DMS153 (cell line): Measurements from ENCODE around the gene HDAC2.
"Not testable (repeated sequence)": the region's sequence is repeated elsewhere in the genome, so short reads cannot be mapped to it uniquely, and the experiment has no call there.

Source experiments
- DNase-seq: peaks from one replicate; lab custom pipeline; 2025; lab: John Stamatoyannopoulos, UW

The HDAC2 gene

DNA sequence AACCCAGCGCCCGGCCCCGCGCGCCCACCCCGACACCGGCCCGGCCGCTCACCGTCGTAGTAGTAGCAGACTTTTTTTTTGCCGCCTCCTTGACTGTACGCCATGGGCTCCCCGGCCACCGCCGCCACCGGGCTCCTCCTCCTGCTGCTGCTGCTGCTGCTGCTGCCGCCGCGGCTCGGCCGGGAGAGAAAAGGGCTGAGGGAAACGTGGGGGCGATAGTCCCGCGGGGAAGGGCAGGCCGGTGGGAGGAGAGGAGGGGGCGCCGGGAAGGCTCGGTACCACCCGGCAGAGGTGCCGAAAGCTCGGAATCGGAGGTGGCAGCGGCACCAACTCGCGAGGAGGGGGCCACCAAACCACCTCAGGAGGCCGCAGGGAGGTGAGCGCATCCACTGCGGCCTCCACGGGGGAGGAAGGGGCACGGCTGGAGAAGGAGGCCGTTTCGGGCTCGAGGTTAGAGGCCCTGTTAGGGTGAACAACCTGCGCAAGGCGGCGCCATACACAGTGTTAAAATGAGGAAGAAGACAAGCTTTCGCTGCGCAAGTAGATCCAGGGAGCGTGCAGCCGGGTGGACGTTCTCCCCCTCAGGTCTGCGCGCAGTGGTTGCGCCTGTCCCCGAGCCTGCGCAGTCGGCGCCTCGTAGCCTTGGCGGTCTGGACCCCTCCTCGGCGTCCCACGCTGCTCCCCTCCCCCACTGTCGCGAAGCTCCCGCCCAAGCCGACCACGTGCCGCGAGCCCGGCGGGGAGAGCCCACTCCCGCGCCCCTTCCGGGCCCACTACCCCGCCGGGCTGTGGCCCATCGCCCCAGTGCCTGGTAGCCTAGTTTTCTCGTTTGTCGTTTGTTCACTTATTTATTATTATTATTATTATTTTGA lies at the start of gene HDAC2:
TSS of gene HDAC2 (minus strand) at position 344 of the 872 bp plus-strand sequence. CDS start at position 104, 240 bp downstream.
- DNase-seq: peak; percentile 78

DNA sequence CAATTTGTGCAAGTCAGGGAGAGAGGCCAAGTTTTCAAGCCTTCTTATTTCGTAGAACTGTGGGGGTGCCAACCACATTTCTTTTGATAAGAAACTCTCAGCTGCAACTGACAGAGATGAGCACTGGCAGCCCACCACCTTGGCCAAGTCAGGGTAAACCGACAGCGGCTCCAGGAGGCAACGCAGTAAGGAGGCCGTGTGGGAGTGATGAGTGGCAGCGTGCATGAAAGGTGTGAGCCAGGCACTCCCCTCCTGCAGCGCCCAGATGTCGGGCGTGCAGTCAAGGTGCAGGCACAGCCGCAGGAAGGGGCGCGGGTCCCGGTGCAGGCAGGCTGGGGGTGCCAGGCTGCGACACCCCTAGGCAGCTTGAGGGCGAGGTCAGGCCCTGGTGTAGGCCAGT lies 49.2 kb upstream of the HDAC2 start:
- DNase-seq: no peak

DNA sequence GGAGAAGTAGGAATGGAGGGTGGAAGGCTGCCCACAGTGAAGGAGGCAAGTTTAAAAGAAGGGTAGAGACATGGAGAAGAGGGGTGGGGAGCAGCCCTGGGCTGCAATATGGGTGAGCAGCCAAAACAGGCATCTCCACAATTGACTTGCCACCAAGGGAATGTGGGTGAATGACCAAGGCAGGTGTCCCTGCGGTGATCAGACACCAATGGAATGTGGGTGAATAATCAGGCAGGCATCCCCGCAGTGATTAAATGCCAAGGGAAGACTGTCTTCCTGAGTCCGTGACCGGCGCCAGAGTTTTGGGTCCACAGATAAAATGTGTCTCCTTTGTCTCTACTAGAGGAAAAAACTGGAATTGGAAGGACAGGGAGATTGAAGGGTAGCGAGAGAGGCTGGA lies 46.2 kb upstream of the HDAC2 start:
- DNase-seq: not testable (repeated sequence)

- DNase-seq: not testable (repeated sequence)
These were observed 43.2 kb upstream of the HDAC2 start for GRCh38 chr6:114014106-114014505.

DNA sequence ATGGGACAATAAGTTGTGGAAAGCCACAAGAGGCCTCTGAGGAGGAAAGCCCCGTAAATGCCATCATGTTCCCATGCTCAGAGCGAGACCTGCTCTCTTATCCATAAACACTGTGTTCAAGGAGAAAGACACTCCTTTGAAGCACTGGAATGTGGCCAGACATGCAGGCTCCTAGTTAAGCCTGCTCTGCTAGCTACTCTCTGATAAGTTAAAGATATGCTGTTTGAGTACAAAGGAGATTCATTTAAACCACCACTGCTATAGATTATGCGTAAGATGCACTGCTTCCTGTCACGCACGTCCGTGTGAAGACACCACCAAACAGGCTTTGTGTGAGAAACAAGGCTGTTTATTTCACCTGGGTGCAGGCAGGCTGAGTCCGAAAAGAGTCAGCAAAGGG lies 40.5 kb upstream of the HDAC2 start:
- DNase-seq: not testable (repeated sequence)

DNA sequence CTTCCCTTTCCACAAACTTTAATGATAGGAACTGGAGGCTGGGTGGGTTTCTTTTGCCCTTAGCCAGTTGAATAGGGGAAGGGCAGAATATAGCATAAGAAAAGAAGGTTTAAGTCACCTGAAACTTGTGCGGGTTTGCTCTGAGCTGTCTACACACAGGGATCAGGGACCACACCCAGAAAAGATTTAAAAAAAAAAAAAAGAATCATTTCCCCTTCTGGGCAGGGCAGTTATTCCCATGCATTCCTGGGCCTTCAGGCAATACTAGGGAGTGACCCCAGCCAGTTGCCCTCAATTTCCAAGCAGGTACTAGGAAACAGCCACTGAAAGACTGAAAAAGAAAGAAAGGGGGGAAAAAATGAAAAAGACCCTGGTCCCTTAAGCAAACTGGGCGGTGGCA lies 39.6 kb upstream of the HDAC2 start:
- no peak for DNase-seq

DNA sequence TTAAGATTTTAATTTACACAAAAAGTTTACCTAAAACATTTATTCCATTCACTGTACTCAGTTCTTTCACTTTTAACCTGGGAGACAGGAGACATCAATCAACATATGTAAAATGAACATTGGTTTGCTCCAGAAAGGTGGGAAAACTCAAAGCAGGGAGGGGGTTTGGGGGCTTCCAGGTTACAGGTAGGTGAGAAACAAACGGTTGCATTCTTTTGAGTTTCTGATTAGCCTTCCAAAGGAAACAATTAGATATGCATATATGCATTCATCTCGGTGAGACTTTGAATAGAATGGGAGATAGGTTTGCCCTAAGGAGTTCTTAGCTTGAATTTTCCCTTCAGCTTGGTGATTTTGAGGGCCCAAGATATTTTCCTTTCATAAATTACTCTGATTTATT lies 38.2 kb upstream of the HDAC2 start:
- no peak for DNase-seq

DNA sequence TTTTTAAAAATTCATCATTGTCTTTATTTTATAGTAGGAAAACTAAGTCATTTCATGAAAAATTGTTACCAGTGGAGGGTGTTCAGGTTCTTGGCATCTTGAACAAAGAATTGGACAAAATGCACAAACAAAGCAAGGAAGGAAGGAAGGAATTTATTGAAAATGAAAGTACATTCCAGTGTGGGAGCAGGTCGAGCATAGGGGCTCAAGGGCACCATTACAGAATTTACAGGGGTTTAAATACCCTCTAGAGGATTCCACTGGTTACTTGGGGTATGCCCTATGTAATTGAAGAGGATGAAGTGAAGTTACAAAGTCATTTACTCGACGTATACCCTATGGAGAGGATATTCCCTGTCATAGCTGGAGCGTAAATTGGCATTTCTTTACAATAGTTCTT lies 37.4 kb upstream of the HDAC2 start:
- no peak for DNase-seq

GRCh38 chr6:114007516-114007915 lies 36.6 kb upstream of the HDAC2 start:
- peak; percentile 8 for DNase-seq

DNA sequence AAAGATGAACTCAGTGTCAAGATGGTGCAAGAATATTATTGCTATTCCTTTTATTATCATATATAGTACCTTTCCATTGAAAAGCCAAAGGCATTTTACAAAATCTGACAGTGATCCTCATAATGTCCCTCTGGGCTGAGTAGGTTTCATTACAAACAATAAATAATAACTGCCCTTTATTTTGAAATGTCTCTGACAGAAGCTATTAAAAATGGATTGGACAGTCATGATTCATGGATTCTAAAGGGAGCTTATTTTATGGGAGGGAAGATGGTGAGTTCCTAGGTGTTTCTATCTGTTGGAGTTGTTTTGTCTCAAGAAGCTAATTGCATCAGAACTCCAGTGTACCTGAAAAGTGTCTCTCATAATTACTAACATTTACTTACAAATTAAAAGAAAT lies 30.4 kb upstream of the HDAC2 start:
- DNase-seq: no peak

DNA sequence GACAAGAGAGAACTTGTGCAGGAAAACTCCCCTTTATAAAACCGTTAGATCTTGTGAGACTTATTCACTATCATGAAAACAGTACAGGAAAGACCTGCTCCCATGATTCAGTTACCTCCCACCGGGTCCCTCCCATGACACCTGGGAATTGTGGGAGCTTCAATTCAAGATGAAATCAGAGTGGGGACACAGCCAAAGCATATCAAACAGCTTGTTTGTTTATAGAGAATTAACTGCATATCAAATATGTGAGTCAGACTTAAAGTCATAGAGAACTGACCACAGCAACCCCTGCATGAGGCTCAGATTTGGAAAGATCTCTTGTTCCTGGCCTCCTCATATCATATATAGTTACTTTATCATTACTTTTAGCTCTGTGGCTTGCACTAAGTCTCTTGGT lies 29.1 kb upstream of the HDAC2 start:
- no peak for DNase-seq

GRCh38 chr6:113999284-113999683 lies 28.3 kb upstream of the HDAC2 start:
- no peak for DNase-seq

DNA sequence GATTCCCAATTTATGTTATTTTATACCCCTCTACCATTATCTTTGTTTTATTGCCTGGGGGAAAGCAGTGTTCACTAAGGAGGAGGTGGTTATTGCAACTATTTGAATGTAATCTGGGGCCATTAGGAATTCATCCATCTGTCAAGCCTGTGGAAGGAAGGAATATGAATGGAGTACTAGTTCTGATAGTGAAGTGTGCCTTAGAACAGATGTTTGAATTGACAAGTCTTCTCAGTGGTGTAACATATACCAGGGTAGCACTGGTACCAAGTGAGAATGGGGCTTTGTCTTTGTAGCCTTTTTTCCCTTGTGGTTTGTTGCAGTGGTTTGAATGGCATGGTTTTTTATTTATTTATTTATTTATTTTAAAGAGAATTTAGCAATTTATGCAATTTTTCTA lies 27.9 kb upstream of the HDAC2 start:
- DNase-seq: no peak

DNA sequence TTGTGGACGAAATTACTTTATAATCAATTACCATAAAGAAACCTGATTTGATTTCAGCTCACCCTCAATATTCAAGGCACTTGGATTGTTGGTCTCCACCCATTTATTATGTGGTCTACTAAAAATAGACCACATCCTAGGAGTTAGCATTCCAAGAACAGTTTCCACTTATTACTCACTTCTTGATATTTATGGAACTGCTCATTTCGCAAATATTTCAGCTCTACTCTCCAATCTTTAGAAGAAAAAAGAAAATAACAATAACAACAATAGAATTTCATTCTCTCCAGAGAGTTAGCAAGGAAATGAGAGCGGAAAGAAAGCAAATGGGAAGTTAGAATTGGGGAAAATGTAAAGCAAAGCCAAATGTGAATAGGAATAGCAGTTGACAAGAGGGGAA lies 26.2 kb upstream of the HDAC2 start:
- no peak for DNase-seq

DNA sequence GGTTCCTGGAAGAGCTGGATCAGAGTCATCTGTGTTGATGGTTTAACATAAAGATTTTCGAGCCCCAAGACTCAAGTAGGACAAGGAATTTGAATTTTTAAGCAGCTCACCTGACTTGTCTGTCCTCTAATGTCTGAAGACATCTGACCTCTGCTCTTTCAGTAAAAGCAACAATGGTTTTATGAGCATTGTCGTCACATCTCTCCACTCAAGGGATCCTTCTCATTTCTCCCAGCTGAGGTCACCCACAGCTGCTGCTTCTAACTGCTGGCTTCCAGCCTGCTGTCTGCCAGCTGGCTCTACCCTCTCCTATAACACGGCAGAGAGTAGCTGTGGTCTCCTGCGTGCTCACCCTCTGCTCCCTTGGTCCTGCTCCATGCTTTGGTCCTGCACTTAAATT lies 24.7 kb upstream of the HDAC2 start:
- peak; percentile 86 for DNase-seq

DNA sequence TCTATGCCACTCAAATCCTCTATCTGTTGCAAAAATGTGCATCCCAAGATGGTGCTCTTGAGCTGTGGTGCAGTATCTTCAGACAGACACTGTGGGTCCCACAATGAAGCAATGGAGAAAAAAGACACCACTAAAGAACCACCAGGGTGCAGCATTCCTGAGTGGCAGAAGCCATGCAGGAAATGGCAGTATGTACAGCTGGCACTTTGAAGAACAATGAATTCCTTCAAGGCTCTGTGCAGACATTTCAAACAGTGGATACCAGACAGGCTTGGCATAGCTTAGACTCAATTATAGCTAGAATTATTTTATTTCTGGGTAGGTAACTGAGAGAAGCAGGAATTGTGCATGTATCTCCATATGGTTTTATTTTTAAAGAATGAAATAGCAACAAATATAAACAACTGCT lies 24.0 kb upstream of the HDAC2 start:
- peak; percentile 60 for DNase-seq

- DNase-seq: no peak
These were observed 18.7 kb upstream of the HDAC2 start for GRCh38 chr6:113989675-113990074.

DNA sequence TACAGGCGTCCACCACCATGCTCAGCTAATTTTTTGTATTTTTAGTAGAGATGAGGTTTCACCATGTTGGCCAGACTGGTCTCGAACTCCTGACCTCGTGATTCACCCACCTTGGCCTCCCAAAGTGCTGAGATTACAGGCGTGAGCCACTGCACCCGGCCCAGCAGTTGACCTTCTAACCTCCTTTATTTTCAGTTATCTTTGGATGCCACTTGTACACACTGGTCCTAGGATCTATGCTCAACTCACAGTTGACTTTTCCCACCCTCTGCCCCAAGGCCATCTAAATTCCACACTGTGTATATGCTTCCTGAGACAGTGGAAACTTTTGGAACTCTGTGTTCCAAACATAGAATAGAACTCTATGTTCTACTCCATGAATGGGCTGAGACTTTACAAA lies 11.7 kb upstream of the HDAC2 start:
- not testable (repeated sequence) for DNase-seq

GRCh38 chr6:113982055-113982550 lies 11.2 kb upstream of the HDAC2 start:
- DNase-seq: no peak

DNA sequence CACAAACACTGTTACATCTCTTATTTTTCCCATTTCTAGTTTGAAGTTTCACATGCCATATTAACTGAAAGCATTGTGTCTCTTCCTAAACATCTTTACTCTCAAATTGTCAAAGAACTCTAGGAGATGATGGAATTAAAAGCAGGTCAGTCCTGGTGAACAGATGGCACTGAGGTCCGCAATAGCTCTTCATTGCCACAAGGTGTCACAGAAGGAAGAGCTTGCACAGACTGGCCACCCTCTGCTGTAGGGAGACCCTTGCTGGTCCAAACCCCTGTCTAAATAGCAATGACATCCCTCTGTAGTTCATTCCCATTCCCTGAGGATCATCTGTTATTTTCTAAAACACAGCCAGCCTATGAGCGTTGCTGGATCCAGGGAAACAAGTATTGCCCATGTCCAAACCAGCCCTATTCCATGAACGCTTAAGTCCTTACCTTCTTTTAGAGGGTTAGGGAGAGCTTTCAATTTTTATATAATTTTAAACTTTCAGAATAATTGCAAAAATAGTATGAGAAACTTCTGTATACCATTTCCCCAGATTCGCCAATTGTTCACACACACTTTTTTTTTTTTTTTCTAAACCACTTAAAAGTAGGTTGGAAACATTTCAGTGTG lies 10.1 kb upstream of the HDAC2 start:
- no peak for DNase-seq

DNA sequence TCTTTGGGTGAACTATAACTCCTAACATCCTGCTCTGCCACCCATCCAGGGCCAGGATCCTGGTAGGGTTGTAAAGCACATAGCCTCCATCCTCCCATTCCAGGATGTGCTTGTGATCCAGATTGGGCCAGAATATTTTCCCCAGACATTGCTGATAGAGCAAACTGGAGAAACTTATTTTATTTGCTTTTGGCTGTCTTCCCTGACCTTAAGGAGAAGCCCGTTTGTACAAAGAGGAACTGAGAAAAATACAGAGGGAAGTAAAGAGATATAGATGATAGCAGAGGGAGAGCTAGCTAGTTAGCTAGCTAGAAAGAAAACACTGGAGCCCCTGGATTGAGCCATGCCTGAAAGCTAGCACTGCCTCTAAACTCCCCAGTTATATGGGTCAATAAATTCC lies 9.0 kb upstream of the HDAC2 start:
- DNase-seq: no peak

- no peak for DNase-seq
These were observed 7.2 kb upstream of the HDAC2 start for GRCh38 chr6:113978084-113978675.

DNA sequence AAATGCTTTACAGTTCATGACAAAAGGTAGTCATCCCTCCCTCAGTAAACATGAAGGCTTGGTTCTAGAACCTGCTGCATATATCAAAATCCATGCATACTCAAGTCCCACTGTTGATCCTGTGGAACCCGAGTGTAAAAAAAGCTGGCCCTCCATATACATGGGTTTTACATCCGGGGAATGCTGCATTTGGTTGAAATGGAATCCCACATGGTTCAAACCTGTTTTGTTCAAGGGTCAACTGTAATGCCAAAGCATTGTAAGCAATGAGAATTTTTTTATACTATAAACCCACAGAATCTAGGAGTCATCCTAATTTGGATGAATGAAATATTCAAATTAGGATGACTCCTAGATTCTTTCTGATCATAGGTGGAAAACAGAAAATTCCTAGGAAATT lies 5.9 kb upstream of the HDAC2 start:
- DNase-seq: no peak
